Type B pancreatic cell (in vitro differentiated cells): ENCODE data around the gene HERC3. TPM values are rescaled to one million over a fixed set of nuclear protein-coding genes. Genes with fewer than 3 reads are reported as not detected.

Experiments
- DNase-seq: peaks from one replicate; pipeline ENCODE4 v3.0.0; 2021; ENCODE audit warnings: mixed read lengths; ENCODE audit not compliant: unreplicated experiment; ENCODE audit errors: extremely low spot score
- H3K27ac Mint-ChIP-seq: 2 replicates; pipeline ENCODE4 v1.8.0; 2021; ENCODE audit warnings: mild to moderate bottlenecking, mixed read lengths
- H3K27me3 Mint-ChIP-seq: 2 replicates; pipeline ENCODE4 v1.8.0; 2021; ENCODE audit warnings: mixed read lengths
- H3K36me3 Mint-ChIP-seq: 2 replicates; pipeline ENCODE4 v1.8.0; 2021; ENCODE audit warnings: mixed read lengths
- H3K4me1 Mint-ChIP-seq: one replicate; pipeline ENCODE4 v1.8.0; 2021; ENCODE audit warnings: mixed read lengths; ENCODE audit not compliant: unreplicated experiment
- H3K4me3 Mint-ChIP-seq: 2 replicates; pipeline ENCODE4 v1.8.0; 2021; ENCODE audit warnings: mild to moderate bottlenecking, mixed read lengths
- H3K9me3 Mint-ChIP-seq: 2 replicates; pipeline ENCODE4 v1.8.0; 2021; ENCODE audit warnings: mixed read lengths
- total RNA-seq: library from RNA; stranded (reverse); gene quantifications from 2 replicates; pipeline ENCODE4 v1.2.1, GENCODE V29; 2021; ENCODE audit warnings: low replicate concordance
- TF ChIP-seq, protein P1 (sequence below): fragments of 200-600 bp; sonication (generic); conservative IDR thresholded peaks from 2 replicates; pipeline ENCODE4 v1.5.0; 2021; ENCODE audit warnings: antibody characterized with exemption, mild to moderate bottlenecking

HERC3 gene
- total RNA-seq, 1 donor from 2014 or later: 14.1 TPM

DNA sequence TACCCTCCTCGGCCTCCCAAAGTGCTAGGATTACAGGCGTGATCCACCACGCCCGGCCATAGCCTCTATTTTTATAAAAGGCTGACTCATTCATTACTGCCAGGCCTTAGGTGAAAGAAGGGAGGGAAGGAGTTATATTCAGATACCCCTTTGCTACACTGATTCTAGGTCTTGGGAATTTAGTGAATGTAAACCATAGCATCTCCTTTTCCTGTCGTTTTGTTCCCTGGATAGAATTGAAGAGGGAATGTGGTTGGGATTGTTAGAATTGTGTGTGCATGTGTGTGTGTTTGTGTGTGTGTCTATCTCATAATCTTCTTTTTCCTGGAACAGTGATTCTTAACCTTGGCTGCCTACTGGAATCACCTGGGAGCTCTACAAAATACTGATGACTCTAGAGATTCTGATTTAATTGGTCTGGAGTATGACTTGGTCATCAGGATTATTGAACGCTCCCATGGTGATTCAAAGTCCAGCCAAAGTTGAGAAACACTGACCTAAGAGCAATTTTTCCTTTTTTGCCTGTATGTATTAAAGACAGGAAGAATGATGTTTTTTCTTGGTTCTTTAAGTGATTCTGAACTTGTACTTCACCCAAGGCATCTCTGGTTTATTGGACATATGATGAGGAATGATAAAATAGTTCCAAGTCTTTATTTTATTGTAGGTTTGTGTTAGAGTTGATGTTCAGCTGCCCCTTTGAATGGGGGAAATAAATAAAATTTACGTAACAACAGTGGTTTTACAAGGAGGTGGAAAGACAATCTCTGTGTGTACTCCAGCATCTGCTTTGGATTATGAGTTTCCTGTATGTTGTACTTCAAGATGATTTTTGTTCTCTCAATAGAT, 68.4 kb downstream of the HERC3 start:
- Mint-ChIP-seq H3K27me3 (no peaks in the 10 kb centered on the region), H3K4me1 (peaks cover 15% of the 10 kb centered on the region), H3K9me3 (no peaks in the 10 kb centered on the region), H3K36me3 (peaks cover 11% of the 10 kb centered on the region), H3K27ac (no peak overlapping the region), H3K4me3 (no peak overlapping the region)
- TF ChIP-seq, protein P1, sequence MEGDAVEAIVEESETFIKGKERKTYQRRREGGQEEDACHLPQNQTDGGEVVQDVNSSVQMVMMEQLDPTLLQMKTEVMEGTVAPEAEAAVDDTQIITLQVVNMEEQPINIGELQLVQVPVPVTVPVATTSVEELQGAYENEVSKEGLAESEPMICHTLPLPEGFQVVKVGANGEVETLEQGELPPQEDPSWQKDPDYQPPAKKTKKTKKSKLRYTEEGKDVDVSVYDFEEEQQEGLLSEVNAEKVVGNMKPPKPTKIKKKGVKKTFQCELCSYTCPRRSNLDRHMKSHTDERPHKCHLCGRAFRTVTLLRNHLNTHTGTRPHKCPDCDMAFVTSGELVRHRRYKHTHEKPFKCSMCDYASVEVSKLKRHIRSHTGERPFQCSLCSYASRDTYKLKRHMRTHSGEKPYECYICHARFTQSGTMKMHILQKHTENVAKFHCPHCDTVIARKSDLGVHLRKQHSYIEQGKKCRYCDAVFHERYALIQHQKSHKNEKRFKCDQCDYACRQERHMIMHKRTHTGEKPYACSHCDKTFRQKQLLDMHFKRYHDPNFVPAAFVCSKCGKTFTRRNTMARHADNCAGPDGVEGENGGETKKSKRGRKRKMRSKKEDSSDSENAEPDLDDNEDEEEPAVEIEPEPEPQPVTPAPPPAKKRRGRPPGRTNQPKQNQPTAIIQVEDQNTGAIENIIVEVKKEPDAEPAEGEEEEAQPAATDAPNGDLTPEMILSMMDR: no peak
- no peak for DNase-seq

DNA sequence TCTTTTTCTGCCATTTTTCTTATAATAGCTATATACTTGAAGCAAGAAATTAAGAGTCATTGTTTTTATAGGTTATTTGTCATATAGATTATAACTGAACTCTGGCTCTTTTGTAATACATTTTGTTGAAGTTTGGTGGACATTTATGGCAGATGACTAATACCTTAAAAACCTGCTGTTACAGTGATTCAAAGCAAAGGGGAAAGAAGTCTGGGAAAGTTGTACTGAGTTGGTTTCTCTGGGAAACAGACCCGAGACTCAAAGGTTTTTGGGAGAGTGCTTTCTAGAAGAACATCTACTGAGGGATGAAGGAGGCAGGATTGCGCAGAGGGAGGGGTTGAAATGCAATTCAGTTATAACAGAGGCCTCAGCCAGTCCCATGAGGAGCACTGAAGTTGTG, 69.5 kb downstream of the HERC3 start:
- Mint-ChIP-seq H3K36me3 (peaks cover 4% of the 10 kb centered on the region), H3K27ac (no peak overlapping the region), H3K4me1 (peaks cover 15% of the 10 kb centered on the region), H3K9me3 (no peaks in the 10 kb centered on the region), H3K27me3 (no peaks in the 10 kb centered on the region), H3K4me3 (no peak overlapping the region)
- no peak for DNase-seq
- TF ChIP-seq, protein P1: no peak

DNA sequence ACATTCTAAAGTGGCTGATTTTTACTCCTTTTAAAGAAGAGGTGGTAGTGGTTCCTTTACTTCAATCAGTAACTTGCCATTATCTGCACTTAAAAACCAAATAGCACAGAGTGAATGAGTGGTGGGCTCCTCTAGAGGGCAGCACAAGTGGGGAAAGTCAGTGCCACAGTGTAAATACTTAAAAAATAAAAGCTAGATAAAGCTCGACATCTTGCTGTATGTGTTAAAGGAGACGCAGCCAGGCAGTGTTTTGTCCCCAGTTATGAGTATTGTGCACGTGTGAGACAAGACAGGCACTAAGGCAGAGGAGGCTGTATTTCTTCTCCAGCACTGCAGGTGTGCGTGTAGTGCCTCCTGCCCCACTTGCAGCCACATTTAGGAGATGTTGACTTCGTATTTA, 80.7 kb downstream of the HERC3 start:
- TF ChIP-seq, protein P1: peak; percentile 78
- no peaks in the 10 kb centered on the region for H3K9me3 Mint-ChIP-seq
- no peak for DNase-seq
- no peak overlapping the region for H3K4me3 Mint-ChIP-seq
- H3K27ac Mint-ChIP-seq: no peak overlapping the region
- H3K27me3 Mint-ChIP-seq: no peaks in the 10 kb centered on the region
- H3K36me3 Mint-ChIP-seq: peaks cover 9% of the 10 kb centered on the region
- H3K4me1 Mint-ChIP-seq: peaks cover 4% of the 10 kb centered on the region

DNA sequence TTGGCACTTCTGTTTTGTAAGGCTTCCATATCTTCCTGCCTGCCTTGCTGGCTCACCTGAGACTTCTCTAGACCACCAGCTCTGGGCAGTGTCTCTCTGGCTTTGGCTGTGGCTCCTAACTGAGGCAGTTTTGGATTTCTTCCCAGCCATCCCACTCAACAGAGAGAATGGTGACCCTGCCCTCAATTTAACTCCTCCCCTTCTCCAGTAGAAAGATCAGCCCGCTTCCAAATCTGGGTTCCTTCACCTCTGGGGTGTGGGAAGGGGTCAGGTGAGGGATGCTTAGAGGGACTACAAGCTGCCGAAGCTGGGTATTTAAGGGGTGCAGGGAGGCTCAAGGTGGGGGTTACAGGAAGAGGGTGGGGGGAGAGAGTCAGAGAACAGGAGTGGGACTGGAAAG, 81.6 kb downstream of the HERC3 start:
- no peak overlapping the region for H3K4me3 Mint-ChIP-seq
- no peak for DNase-seq
- H3K36me3 Mint-ChIP-seq: peaks cover 9% of the 10 kb centered on the region
- no peaks in the 10 kb centered on the region for H3K9me3 Mint-ChIP-seq
- H3K27me3 Mint-ChIP-seq: no peaks in the 10 kb centered on the region
- H3K27ac Mint-ChIP-seq: no peak overlapping the region
- peaks cover 4% of the 10 kb centered on the region for H3K4me1 Mint-ChIP-seq
- TF ChIP-seq, protein P1: no peak

DNA sequence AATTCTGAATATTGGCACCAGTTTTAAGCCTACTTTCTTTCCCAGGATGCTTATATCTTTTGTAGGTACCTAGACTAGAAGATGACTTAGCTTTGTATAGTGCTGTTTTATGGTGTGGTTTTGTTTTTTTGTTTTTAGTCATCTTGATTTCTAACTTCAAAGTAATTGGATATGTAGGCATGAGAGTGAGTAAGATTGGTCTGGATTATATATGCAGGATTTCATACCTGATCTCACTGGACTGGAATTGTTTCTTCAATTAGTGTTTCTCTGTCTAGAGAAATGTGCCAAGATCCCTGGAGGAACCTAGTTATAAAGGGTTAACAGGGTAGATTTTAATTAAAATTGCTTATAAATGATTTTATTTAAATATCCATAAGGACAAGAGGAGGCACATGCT, 82.3 kb downstream of the HERC3 start:
- Mint-ChIP-seq H3K4me1 (peaks cover 4% of the 10 kb centered on the region), H3K36me3 (peaks cover 9% of the 10 kb centered on the region), H3K4me3 (no peak overlapping the region), H3K27me3 (no peaks in the 10 kb centered on the region), H3K27ac (no peak overlapping the region), H3K9me3 (no peaks in the 10 kb centered on the region)
- TF ChIP-seq, protein P1: no peak
- no peak for DNase-seq
